ENCODE measurements around the gene ARID5B. TPM values are rescaled to one million over a fixed set of nuclear protein-coding genes. Genes with fewer than 3 reads are reported as not detected.

The ARID5B gene
- total and polyA plus RNA-seq, 2 donors (not counting 3 experiments of a cell fraction or from before 2014, with no cell fraction given) = 5.6 to 8.9 TPM

DNA sequence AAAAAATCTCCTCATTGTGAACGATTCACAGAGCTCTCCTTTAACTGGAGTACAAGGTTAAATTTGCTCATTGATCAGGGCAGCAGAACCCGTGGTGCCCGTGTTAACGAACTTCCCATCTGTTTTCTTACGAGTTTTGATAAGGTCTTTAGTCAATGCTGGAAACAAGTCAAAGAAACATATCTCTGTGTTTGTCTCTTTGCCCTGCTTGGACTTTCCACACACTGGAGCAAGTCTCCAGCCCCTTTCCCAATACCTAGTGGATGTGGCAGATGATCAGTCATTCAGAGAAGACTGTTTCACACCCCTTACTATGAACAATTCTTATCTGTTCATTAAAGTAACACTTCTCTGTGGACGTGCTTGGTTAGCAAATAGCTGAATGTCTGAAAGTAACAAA lies 121.3 kb downstream of the ARID5B start:
- intact Hi-C loops (cut with micrococcal nuclease) = no loop called here
- TF ChIP-seq, protein P1, sequence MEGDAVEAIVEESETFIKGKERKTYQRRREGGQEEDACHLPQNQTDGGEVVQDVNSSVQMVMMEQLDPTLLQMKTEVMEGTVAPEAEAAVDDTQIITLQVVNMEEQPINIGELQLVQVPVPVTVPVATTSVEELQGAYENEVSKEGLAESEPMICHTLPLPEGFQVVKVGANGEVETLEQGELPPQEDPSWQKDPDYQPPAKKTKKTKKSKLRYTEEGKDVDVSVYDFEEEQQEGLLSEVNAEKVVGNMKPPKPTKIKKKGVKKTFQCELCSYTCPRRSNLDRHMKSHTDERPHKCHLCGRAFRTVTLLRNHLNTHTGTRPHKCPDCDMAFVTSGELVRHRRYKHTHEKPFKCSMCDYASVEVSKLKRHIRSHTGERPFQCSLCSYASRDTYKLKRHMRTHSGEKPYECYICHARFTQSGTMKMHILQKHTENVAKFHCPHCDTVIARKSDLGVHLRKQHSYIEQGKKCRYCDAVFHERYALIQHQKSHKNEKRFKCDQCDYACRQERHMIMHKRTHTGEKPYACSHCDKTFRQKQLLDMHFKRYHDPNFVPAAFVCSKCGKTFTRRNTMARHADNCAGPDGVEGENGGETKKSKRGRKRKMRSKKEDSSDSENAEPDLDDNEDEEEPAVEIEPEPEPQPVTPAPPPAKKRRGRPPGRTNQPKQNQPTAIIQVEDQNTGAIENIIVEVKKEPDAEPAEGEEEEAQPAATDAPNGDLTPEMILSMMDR (IDR thresholded peaks at IDR 0.05; ENCODE audit: extremely low read depth in 1 of 2, insufficient read depth in 1 of 2, low read depth in 1 of 2, low read length in 2 of 2) = no peak
- TF ChIP-seq POLR2AphosphoS5 (IDR thresholded peaks at IDR 0.05; ENCODE audit: insufficient read depth, low read depth, low read length) = no peak
- TF ChIP-seq EZH2 (IDR thresholded peaks at IDR 0.05; ENCODE audit: borderline replicate concordance, low read depth, low read length, severe bottlenecking) = no peak
- TF ChIP-seq, protein P2, sequence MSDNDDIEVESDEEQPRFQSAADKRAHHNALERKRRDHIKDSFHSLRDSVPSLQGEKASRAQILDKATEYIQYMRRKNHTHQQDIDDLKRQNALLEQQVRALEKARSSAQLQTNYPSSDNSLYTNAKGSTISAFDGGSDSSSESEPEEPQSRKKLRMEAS (IDR thresholded peaks at IDR 0.05; ENCODE audit: insufficient read depth, insufficient read length) = no peak
- TF ChIP-seq FOS (IDR thresholded peaks at IDR 0.05; ENCODE audit: borderline replicate concordance, insufficient read depth, low read length) = no peak
- no peak for TF ChIP-seq GATA2 (IDR thresholded peaks at IDR 0.05; ENCODE audit: insufficient read depth, insufficient read length, low read depth, low read length)
- no peak for TF ChIP-seq JUN (IDR thresholded peaks at IDR 0.05; ENCODE audit: borderline replicate concordance, insufficient read depth, insufficient read length, low read depth)
- no peak for TF ChIP-seq POLR2A (IDR thresholded peaks at IDR 0.05; ENCODE audit: low read depth, low read length)
- TF ChIP-seq MYC (IDR thresholded peaks at IDR 0.05; ENCODE audit: low read depth, low read length) = no peak
- ChIA-PET POLR2A (no interaction called here), CTCF (interaction anchor here (1.0 to 1.7 kb wide), 2 partner anchors 126 to 188 kb away, joined by 3 to 4 read pairs; no protein-coding TSS in a partner anchor)
- H3K4me3 ChIP-seq (replicated peaks in 1 of 3; ENCODE audit: insufficient read depth in 1 of 3, low read depth in 1 of 3, low read length in 3 of 3) = no peak overlapping the region
- H3K9me3 ChIP-seq (replicated peaks; ENCODE audit: control insufficient read depth, insufficient read depth, low read length) = no peaks in the 10 kb centered on the region
- dilution Hi-C loops (cut with MboI; ENCODE audit: extremely low pct_ligation_motif_present, low sequenced_read_pairs) = no loop called here
- DNase-seq (ENCODE audit: low read depth, low spot score) (no peak), FAIRE-seq (no peak)
- no peak overlapping the region for H3K4me2 ChIP-seq (ENCODE audit: insufficient read depth, low read length)
- H3K79me2 ChIP-seq (ENCODE audit: control insufficient read depth, insufficient read depth, low read length) = no peaks in the 10 kb centered on the region
- peaks cover 14% of the 10 kb centered on the region for H3K4me1 ChIP-seq (ENCODE audit: control insufficient read depth, extremely low read depth, insufficient read depth, low read length)
- no peaks in the 10 kb centered on the region for H3K9me1 ChIP-seq (replicated peaks; ENCODE audit: control insufficient read depth, extremely low read depth, insufficient read depth, low read length)
- no peaks in the 10 kb centered on the region for H4K20me1 ChIP-seq (replicated peaks; ENCODE audit: control insufficient read depth, extremely low read depth, insufficient read depth, low read length)
- no peak overlapping the region for H3K27ac ChIP-seq (ENCODE audit: insufficient read depth, low read depth, low read length)
- H3K36me3 ChIP-seq (ENCODE audit: control insufficient read depth in 2 of 2, extremely low read depth in 1 of 2, insufficient read depth in 2 of 2, low read length in 2 of 2) = no peaks in the 10 kb centered on the region
- H3K27me3 ChIP-seq (ENCODE audit: control insufficient read depth in 2 of 2, insufficient read depth in 2 of 2, low read length in 2 of 2) = no peaks in the 10 kb centered on the region
- no peak overlapping the region for H3K9ac ChIP-seq (replicated peaks; ENCODE audit: extremely low read depth, insufficient read depth, low read length)
- H2AFZ ChIP-seq (ENCODE audit: low read depth, low read length) = no peak overlapping the region
- no TSS peak for BruUV-seq (replicated peaks)

Data from endothelial cell of umbilical vein (primary cell).